GM12878 (cell line): ENCODE results near the gene ZSWIM3. TPM values are rescaled to one million over a fixed set of nuclear protein-coding genes. Genes with fewer than 3 reads are reported as not detected.

Experiments
- ATAC-seq: fragments of 200-7000 bp; cut with Tn5 transposase; 3 replicates; pipeline ENCODE4 v1.9.1; 2020; ENCODE audit warnings: mild to moderate bottlenecking, moderate library complexity
- BruUV-seq: library from RNA; stranded (reverse); fragments of 400-500 nt; replicated peaks from 2 replicates; lab custom pipeline; 2021; lab: Mats Ljungman, UMichigan
- CTCF ChIA-PET: fragments of 300-600 bp; sonication (Branson Sonifier 250); formaldehyde crosslinking; extraction: SDS; loops from one replicate; lab custom pipeline; 2021; ENCODE audit warnings: inconsistent platforms; lab: Yijun Ruan, JAX
- POLR2A ChIA-PET: fragments of 350-600 bp; formaldehyde crosslinking; extraction: SDS; loops from one replicate; lab custom pipeline; 2021; ENCODE audit warnings: inconsistent platforms; lab: Charles Lee
- RAD21 ChIA-PET: fragments of 300-600 bp; sonication (Branson Sonifier 250); formaldehyde crosslinking; loops from one replicate; lab custom pipeline; 2023; ENCODE audit warnings: antibody characterized with exemption; ENCODE audit not compliant: unreplicated experiment; lab: Charles Lee
- SMC1A ChIA-PET: fragments of 300-600 bp; sonication (Branson Sonifier 250); formaldehyde crosslinking; loops from one replicate; lab custom pipeline; 2023; ENCODE audit not compliant: unreplicated experiment, uncharacterized antibody; lab: Charles Lee
- DNase-seq: peaks from one replicate; pipeline ENCODE4 v3.0.0-alpha.2; 2011; ENCODE audit warnings: low read depth, low spot score
- FAIRE-seq: peaks from 3 replicates; lab custom pipeline; 2011; peaks lifted over from hg19 to GRCh38; lab: Jason Lieb, UNC
- H2AFZ ChIP-seq: 2 replicates; pipeline ENCODE4 v1.6.0; 2011; ENCODE audit warnings: low read depth, low read length, control low read depth; ENCODE audit not compliant: control insufficient read depth
- H3K27ac ChIP-seq: 2 replicates; pipeline ENCODE4 v1.5.1; 2011; ENCODE audit warnings: control low read depth; ENCODE audit not compliant: control insufficient read depth, insufficient read depth
- H3K27me3 ChIP-seq, 2 experiments: replicated peaks in 1 of 2; 2 replicates each; pipeline versions ENCODE4 v1.6.0 to v1.6.1; 2011; ENCODE audit warnings: low read length in 1 of 2; ENCODE audit not compliant: control insufficient read depth in 2 of 2, insufficient read depth in 2 of 2
- H3K36me3 ChIP-seq, 2 experiments: 2 replicates each; pipeline ENCODE4 v1.5.1; 2011; ENCODE audit warnings: low read length in 1 of 2; ENCODE audit not compliant: control insufficient read depth in 2 of 2, insufficient read depth in 2 of 2
- H3K4me1 ChIP-seq: 2 replicates; pipeline ENCODE4 v1.6.1; 2011; ENCODE audit warnings: mild to moderate bottlenecking, low read length, moderate library complexity, mixed read lengths; ENCODE audit not compliant: control insufficient read depth, insufficient read depth
- H3K4me2 ChIP-seq: 2 replicates; pipeline ENCODE4 v1.6.0; 2011; ENCODE audit warnings: control low read depth; ENCODE audit not compliant: control insufficient read depth, insufficient read depth
- H3K4me3 ChIP-seq: fragments of 200-600 bp; sonication (generic); 2 replicates; pipeline ENCODE4 v1.5.1; 2016
- H3K79me2 ChIP-seq: 2 replicates; pipeline ENCODE4 v1.6.0; 2011; ENCODE audit warnings: low read length; ENCODE audit not compliant: control insufficient read depth, insufficient read depth
- H3K9ac ChIP-seq: 2 replicates; pipeline ENCODE4 v1.8.0; 2011; ENCODE audit warnings: low read length, control low read depth, mixed read lengths; ENCODE audit not compliant: control insufficient read depth, insufficient read depth
- H3K9me3 ChIP-seq: replicated peaks from 3 replicates; pipeline ENCODE4 v1.5.1; 2011; ENCODE audit warnings: mild to moderate bottlenecking, low read length; ENCODE audit not compliant: control insufficient read depth, insufficient read depth
- H4K20me1 ChIP-seq: 2 replicates; pipeline ENCODE4 v1.6.0; 2011; ENCODE audit not compliant: control insufficient read depth, insufficient read depth
- BHLHE40 ChIP-seq, 2 experiments: fragments of 450-650 bp in 1 of 2; IDR thresholded peaks; 2 replicates each; pipeline ENCODE4 v1.6.1; 2011 to 2017; ENCODE audit warnings: low read depth in 2 of 2, borderline replicate concordance in 1 of 2, improper control_type of control experiment in 1 of 2, low read length in 1 of 2, mild to moderate bottlenecking in 1 of 2
- CTCF ChIP-seq, 3 experiments: IDR thresholded peaks in 2 of 3; conservative IDR thresholded peaks in 1 of 3; 2 replicates each; pipeline ENCODE4 v1.5.1; 2011; ENCODE audit warnings: low read depth in 3 of 3, low read length in 3 of 3, mild to moderate bottlenecking in 3 of 3, control low read depth in 2 of 3, moderate library complexity in 2 of 3, inconsistent platforms in 1 of 3, mixed read lengths in 1 of 3; ENCODE audit not compliant: control insufficient read depth in 2 of 3, insufficient read depth in 1 of 3; ENCODE audit errors: extremely low read depth in 1 of 3
- EED ChIP-seq: sonication (generic); IDR thresholded peaks from 2 replicates; pipeline ENCODE4 v1.6.1; 2016; ENCODE audit warnings: antibody characterized with exemption, low read depth
- IKZF1 ChIP-seq: fragments of 450-650 bp; conservative IDR thresholded peaks from 2 replicates; pipeline ENCODE4 v1.6.1; 2017; ENCODE audit warnings: antibody characterized with exemption, mild to moderate bottlenecking
- IKZF2 ChIP-seq, 2 experiments: fragments of 450-650 bp; IDR thresholded peaks; 2 replicates each; pipeline ENCODE4 v1.6.1; 2017; ENCODE audit warnings: mild to moderate bottlenecking in 2 of 2, moderate library complexity in 2 of 2
- IRF5 ChIP-seq: fragments of 450-650 bp; IDR thresholded peaks from 2 replicates; pipeline ENCODE4 v1.6.1; 2017; ENCODE audit warnings: borderline replicate concordance
- MLLT1 ChIP-seq: fragments of 450-650 bp; IDR thresholded peaks from 2 replicates; pipeline ENCODE4 v1.6.1; 2016; ENCODE audit warnings: mild to moderate bottlenecking
- MTA2 ChIP-seq: fragments of 450-650 bp; IDR thresholded peaks from 2 replicates; pipeline ENCODE4 v1.6.1; 2016; ENCODE audit warnings: low read depth, mild to moderate bottlenecking, moderate library complexity
- NFIC ChIP-seq: IDR thresholded peaks from 2 replicates; pipeline ENCODE4 v1.6.1; 2012; ENCODE audit warnings: low read depth, mild to moderate bottlenecking, inconsistent platforms, low read length, moderate library complexity
- RAD51 ChIP-seq: fragments of 450-650 bp; IDR thresholded peaks from 2 replicates; pipeline ENCODE4 v1.6.1; 2016; ENCODE audit warnings: moderate library complexity, mild to moderate bottlenecking, inconsistent platforms
- RBBP5 ChIP-seq: fragments of 200-600 bp; sonication (generic); conservative IDR thresholded peaks from 2 replicates; pipeline ENCODE4 v1.6.1; 2016
- SPI1 ChIP-seq: IDR thresholded peaks from 2 replicates; pipeline ENCODE4 v1.6.1; 2011; ENCODE audit warnings: low read depth, mild to moderate bottlenecking, low read length, moderate library complexity, borderline replicate concordance; ENCODE audit not compliant: insufficient read depth
- SRF ChIP-seq, 2 experiments: IDR thresholded peaks; 2 replicates each; pipeline ENCODE4 v1.6.1; 2011; ENCODE audit warnings: low read depth in 2 of 2, low read length in 2 of 2, mild to moderate bottlenecking in 1 of 2, moderate library complexity in 1 of 2
- TARDBP ChIP-seq: IDR thresholded peaks from 2 replicates; pipeline ENCODE4 v1.6.1; 2016; ENCODE audit warnings: borderline replicate concordance
- WGBS: methylation state at CpG from one replicate; pipeline ENCODE4 v1.1.6; 2016; ENCODE audit warnings: low lambda C conversion rate; ENCODE audit not compliant: insufficient replicate concordance, insufficient coverage; ENCODE audit errors: missing lambda C conversion rate; 5-methylcytosine and 5-hydroxymethylcytosine counted together
- in situ Hi-C: fragments of 300-500 bp; cut with MboI; formaldehyde crosslinking; loops from 9 replicates; pipeline ENCODE4 v1.14.3; 2018; ENCODE audit warnings: mixed read lengths
- intact Hi-C: fragments of 100-400 bp; cut with micrococcal nuclease; formaldehyde crosslinking; loops from one replicate; pipeline ENCODE4 v1.14.2; 2022; ENCODE audit not compliant: unreplicated experiment
- polyA plus RNA-seq, 11 experiments: library from polyadenylated mRNA; depleted of rRNA in 4 of 11; unstranded in 6 of 11; stranded (reverse) in 5 of 11; fragments of >200 nt; fragmentation: Nextera tagmentation in 4 of 11; fragmentation: Illumina TruSeq in 1 of 11; extraction: Ambion mirVana in 4 of 11; extraction: Trizol in 1 of 11; gene quantifications; 1 replicate in 1 of 11; 2 replicates in 10 of 11; pipeline versions ENCODE4 v1.2.1 to v1.2.3, GENCODE V29; 2011 to 2016; ENCODE audit warnings: inconsistent platforms in 2 of 11, missing spikeins in 2 of 11, low read depth in 1 of 11
- total RNA-seq, 4 experiments: library from RNA; depleted of rRNA in 3 of 4; stranded (reverse); fragments of >200 nt in 3 of 4; fragmentation: Illumina TruSeq in 1 of 4; extraction: Trizol in 1 of 4; gene quantifications; 2 replicates each; pipeline versions ENCODE4 v1.2.1 to v1.2.3, GENCODE V29; 2013 to 2021
- TF ChIP-seq, protein P1 (sequence below): fragments of 450-650 bp; IDR thresholded peaks from 2 replicates; pipeline ENCODE4 v1.6.1; 2016; ENCODE audit warnings: mild to moderate bottlenecking

ZSWIM3 gene
- total and polyA plus RNA-seq, 10 of the 15 experiments (the other 5 are each of a cell fraction or from before 2014, with no cell fraction given): 1.6 to 5.1 (median 4.2) TPM

DNA sequence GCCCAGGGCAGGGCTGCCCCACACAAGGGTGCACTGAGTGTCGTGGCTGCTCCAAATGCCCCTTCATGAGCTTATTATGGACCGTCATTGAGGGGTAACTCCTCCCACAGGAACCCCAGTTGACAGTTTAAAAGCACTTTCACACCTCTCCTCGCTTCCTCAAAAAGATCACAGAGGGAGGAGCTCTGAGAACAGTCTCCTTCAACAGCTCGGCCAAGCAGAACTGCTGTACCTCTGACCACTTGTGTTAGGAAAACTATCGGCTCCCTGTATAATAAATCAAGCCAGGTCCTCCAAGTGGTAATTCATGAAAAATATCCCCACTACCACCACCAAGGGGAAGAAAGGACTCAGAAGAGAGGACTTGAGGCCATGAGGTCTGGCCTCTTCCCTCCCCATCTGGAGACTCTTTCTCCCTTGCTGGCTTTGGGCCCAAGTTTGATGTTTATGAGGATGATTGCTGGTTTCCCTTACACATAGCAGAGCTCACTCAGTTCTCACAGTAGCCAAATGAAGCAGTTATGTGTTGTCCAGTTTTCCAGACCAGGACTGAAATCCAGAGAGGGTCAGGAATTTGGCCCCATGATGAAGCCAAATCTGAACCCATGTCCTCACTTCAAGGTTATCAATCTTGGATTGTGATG lies 15.1 kb upstream of the ZSWIM3 start:
- Histone ChIP-seq H4K20me1 (no peaks in the 10 kb centered on the region), H3K36me3 (peaks cover 5 to 12% of the 10 kb centered on the region in 2 experiments), H3K9ac (no peak overlapping the region), H3K27me3 (no peaks in the 10 kb centered on the region), H3K4me1 (peaks cover 14% of the 10 kb centered on the region), H3K79me2 (no peaks in the 10 kb centered on the region), H2AFZ (peak overlapping the region; percentile 37), H3K27ac (peak overlapping the region; percentile 63), H3K4me2 (0 out of 2 replicates have a peak overlapping the region, but pooled peaks have one; percentile 45), H3K4me3 (no peak overlapping the region), H3K9me3 (no peaks in the 10 kb centered on the region)
- ChIA-PET POLR2A (interaction anchor here (0.7 to 2.3 kb wide), 9 partner anchors 9 to 118 kb away, joined by 3 to 10 read pairs (median 5); partner anchors contain the start of genes CTSA, NEURL2, SNX21 and UBE2C), SMC1A (interaction anchor here (0.6 to 2.1 kb wide), 13 partner anchors 8 to 170 kb away, joined by 3 to 4 read pairs (median 4); partner anchors contain the start of gene UBE2C), CTCF (interaction anchor here (1.0 to 3.8 kb wide), 8 partner anchors 9 to 128 kb away, joined by 3 to 18 read pairs (median 7); partner anchors contain the start of genes ACOT8, PCIF1, SNX21 and ZSWIM3), RAD21 (interaction anchor here (0.9 to 1.7 kb wide), 12 partner anchors 16 to 128 kb away, joined by 3 to 6 read pairs (median 4); partner anchors contain the start of genes ACOT8, CTSA, NEURL2 and PCIF1)
- FAIRE-seq (peak; percentile 99), ATAC-seq (peak; percentile 98), DNase-seq (peak; percentile 33)
- BruUV-seq: TSS peak; percentile 42
- intact Hi-C loops: no loop called here
- TF ChIP-seq CTCF (IDR thresholded peaks at IDR 0.05 in 2 of 3, conservative IDR thresholded peaks at IDR 0.05 in 1 of 3; ENCODE audit: control insufficient read depth in 2 of 3, extremely low read depth in 1 of 3, insufficient read depth in 1 of 3, low read depth in 3 of 3, low read length in 3 of 3) (no peak), MTA2 (0 out of 2 replicates have a peak, but pooled peaks have one; percentile 13), IKZF2 (IDR thresholded peaks at IDR 0.05) (peak; percentile 43 to 51; a peak in 2 of 4 replicates), RAD51 (no peak), SPI1 (peak; percentile 84), MLLT1 (no peak), RBBP5 (no peak), NFIC (no peak), BHLHE40 (IDR thresholded peaks at IDR 0.05; ENCODE audit: borderline replicate concordance in 1 of 2, low read depth in 2 of 2, low read length in 1 of 2) (no peak), SRF (IDR thresholded peaks at IDR 0.05; ENCODE audit: low read depth in 2 of 2, low read length in 2 of 2) (no peak), IKZF1 (peak; percentile 47; the same call in 1 of the 2 replicates), TARDBP (no peak), IRF5 (no peak), EED (peak; percentile 32; the same call in 1 of the 2 replicates)
- TF ChIP-seq, protein P1, sequence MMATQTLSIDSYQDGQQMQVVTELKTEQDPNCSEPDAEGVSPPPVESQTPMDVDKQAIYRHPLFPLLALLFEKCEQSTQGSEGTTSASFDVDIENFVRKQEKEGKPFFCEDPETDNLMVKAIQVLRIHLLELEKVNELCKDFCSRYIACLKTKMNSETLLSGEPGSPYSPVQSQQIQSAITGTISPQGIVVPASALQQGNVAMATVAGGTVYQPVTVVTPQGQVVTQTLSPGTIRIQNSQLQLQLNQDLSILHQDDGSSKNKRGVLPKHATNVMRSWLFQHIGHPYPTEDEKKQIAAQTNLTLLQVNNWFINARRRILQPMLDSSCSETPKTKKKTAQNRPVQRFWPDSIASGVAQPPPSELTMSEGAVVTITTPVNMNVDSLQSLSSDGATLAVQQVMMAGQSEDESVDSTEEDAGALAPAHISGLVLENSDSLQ: 0 out of 2 replicates have a peak, but pooled peaks have one; percentile 27
- 3% methylated on average over 5 of the region's 5 CpGs for WGBS
- in situ Hi-C loops: no loop called here
